Measurements from ENCODE around the gene CCDC92.

CCDC92 gene

GRCh38 chr12:123943816-123944215 lies 28.8 kb downstream of the CCDC92 start:
- TF ChIP-seq FOXP2 (optimal IDR thresholded peaks at IDR 0.05; ENCODE audit: borderline replicate concordance, extremely low read depth, extremely low read length, insufficient read depth) (no peak), REST (IDR thresholded peaks at IDR 0.05; ENCODE audit: insufficient read depth in 1 of 2, low read depth in 2 of 2, low read length in 2 of 2) (no peak), TAF1 (IDR thresholded peaks at IDR 0.05; ENCODE audit: borderline replicate concordance, insufficient read depth, low read length) (no peak)

DNA sequence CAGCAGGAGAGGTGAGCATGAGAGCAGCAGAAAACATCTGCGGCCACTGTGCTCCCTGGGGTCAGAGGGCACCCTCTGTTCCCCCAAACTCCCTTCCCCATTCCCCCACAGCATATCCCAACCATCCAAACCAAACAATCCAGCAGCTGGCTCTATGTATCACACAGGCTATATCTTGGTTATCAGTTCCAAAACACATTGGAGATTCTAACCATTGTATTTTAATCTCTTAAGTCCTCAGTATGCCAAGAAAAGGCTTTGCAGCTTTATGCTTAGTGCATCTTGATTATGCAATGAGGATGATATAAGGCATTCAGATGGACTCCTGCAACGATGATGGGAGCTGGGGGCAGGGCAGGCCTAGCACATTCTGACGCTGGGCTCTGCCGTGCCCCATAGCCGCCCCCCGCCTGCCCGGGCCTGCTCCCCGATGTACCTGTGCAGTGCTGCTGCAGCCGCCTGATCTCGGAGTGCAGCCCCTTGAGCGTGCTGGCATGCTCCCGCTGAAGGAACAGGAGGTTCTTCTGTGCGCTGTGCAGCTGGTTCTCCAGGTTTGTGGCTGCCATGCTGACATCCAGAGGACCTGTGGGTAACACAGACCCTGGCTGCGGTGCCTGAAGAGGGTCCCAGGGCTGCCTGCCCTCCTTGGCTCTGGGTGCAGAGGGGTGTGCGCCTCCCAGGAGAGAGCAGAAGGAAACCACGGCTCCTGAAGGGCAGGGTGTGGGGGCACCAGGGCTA lies 29.6 kb downstream of the CCDC92 start:
- no peak for TF ChIP-seq POLR2AphosphoS5 (IDR thresholded peaks at IDR 0.05; ENCODE audit: low read depth, low read length)
- no peak for TF ChIP-seq REST (IDR thresholded peaks at IDR 0.05; ENCODE audit: insufficient read depth in 1 of 2, low read depth in 2 of 2, low read length in 2 of 2)
- TF ChIP-seq TAF1 (IDR thresholded peaks at IDR 0.05; ENCODE audit: borderline replicate concordance, insufficient read depth, low read length) = no peak
- TF ChIP-seq FOXP2 (optimal IDR thresholded peaks at IDR 0.05; ENCODE audit: borderline replicate concordance, extremely low read depth, extremely low read length, insufficient read depth) = no peak
- TF ChIP-seq SIN3A (IDR thresholded peaks at IDR 0.05; ENCODE audit: borderline replicate concordance, insufficient read depth, low read length) = no peak

DNA sequence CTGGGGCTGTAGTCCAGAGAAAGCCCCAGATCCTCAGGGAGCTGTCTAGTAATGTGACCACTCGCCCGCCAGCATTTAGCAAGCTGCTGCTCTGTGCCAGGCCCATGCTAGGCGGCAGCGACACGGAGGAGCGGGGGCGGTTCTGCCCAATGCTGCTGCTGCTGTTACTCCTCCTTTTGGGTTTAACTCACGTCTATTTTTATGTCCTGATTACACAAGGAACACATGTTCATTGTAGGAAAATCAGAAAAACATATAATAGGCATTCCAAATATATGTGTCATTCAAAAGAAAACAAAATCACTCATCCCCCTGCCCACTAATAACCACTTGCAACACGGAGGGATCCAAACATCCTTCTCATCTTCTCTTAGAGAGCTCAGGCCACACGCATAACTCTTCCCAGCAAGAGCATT lies 30.4 kb downstream of the CCDC92 start:
- TF ChIP-seq TAF1 (IDR thresholded peaks at IDR 0.05; ENCODE audit: borderline replicate concordance, insufficient read depth, low read length) (no peak), SIN3A (IDR thresholded peaks at IDR 0.05; ENCODE audit: borderline replicate concordance, insufficient read depth, low read length) (no peak), POLR2AphosphoS5 (IDR thresholded peaks at IDR 0.05; ENCODE audit: low read depth, low read length) (no peak), FOXP2 (optimal IDR thresholded peaks at IDR 0.05; ENCODE audit: borderline replicate concordance, extremely low read depth, extremely low read length, insufficient read depth) (no peak), REST (IDR thresholded peaks at IDR 0.05; ENCODE audit: insufficient read depth in 1 of 2, low read depth in 2 of 2, low read length in 2 of 2) (no peak)

DNA sequence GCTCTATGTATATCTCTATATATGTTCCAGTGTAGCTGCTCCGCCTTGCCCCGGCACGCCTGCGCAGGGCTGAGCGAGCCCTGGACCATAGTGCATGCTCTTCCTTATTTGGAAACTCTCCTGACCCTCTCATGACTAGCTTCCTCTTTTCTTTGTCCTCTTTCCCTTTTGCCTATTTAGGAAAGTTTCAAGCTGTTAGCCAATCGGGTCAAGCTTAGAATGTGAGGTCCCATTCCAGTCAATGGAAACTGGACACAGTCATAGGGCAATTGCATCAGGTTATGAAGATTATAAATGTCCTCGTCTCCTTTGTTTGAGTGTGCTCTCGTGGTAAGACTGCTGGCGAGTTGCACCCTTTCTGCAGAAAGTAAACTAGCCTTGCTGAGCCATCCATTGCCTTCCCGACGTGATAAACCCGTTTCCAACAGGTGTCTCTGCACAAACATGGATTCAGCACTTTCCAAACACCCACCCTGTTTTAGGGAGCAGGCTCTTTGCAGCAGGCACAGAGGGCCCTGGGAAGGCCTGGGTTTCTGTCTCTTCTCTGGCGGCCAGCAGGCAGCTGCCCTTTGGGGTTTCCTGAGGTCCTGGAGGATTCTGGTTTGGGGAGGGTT lies 30.9 kb downstream of the CCDC92 start:
- TF ChIP-seq FOXP2 (optimal IDR thresholded peaks at IDR 0.05; ENCODE audit: borderline replicate concordance, extremely low read depth, extremely low read length, insufficient read depth) (no peak), POLR2AphosphoS5 (IDR thresholded peaks at IDR 0.05; ENCODE audit: low read depth, low read length) (no peak), TAF1 (IDR thresholded peaks at IDR 0.05; ENCODE audit: borderline replicate concordance, insufficient read depth, low read length) (no peak), REST (IDR thresholded peaks at IDR 0.05; ENCODE audit: insufficient read depth in 1 of 2, low read depth in 2 of 2, low read length in 2 of 2) (no peak), SIN3A (IDR thresholded peaks at IDR 0.05; ENCODE audit: borderline replicate concordance, insufficient read depth, low read length) (no peak)

All from PFSK-1 (cell line).